GM18505 (cell line): ENCODE results near the gene FAF1.

Experiments
- ATAC-seq: cut with Tn5 transposase; IDR thresholded peaks from one replicate; pipeline ENCODE4 v1.9.1; 2021; ENCODE audit not compliant: unreplicated experiment
- POLR2A ChIP-seq: IDR thresholded peaks from 4 replicates; pipeline ENCODE4 v1.6.1; 2011; ENCODE audit warnings: borderline replicate concordance; ENCODE audit not compliant: insufficient read depth, insufficient read length; ENCODE audit errors: extremely low read depth

The FAF1 gene

DNA sequence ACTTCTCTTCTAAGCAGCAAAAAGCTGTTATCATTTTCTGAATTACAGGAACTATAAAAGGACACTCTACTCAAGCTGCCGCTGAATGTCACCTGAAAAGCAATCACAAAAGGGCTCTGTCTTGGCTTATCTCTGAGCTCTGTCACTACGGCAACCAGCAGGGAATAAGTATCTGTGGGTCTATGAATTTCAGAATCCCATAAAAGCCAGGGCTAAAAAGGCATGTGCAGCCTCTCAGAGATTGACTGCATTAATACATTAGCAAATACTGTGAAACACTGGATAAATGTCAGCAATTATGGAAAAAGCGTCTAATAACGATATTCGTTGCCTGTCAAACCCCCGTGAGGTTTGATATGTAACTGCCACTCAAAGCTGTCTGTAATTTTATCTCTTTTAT lies 326.6 kb downstream of the FAF1 start:
- TF ChIP-seq POLR2A = no peak
- ATAC-seq = no peak

DNA sequence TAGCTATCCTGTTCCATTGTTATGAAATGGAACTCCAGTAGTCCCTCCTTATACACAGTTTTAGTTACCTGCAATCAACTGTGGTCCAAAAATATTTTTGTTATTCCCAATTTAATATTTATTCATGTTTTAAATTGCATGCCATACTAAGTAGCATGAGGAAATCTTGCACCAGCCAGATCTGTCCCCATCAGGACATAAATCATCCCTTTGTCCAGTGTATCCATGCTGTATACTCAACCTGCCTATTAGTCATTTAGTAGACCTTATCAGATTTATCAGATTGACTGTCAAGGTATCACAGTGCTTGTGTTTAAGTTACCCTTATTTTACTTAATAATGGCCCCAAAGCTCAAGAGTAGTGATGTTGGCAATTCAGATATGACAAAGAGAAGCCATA lies 328.9 kb downstream of the FAF1 start:
- ATAC-seq = no peak
- no peak for TF ChIP-seq POLR2A

DNA sequence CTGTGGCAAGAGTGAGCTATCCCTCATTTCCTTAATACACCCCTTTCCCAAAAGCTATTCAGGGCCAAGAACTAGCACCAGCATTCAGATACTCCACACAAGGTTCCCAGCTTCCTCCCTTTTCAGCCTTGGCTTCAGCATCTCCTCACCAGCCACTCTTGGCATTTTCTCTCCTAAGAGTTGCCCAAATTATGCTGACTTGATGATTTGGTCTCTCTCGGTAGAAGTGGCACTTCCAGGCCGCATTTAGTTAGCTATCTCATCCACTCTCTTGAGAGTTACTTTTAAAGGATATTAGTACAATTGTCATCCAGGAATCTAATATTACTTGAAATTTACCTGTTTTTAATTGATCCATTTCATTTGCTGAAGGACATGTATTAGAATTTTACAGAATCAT lies 337.8 kb downstream of the FAF1 start:
- no peak for TF ChIP-seq POLR2A

DNA sequence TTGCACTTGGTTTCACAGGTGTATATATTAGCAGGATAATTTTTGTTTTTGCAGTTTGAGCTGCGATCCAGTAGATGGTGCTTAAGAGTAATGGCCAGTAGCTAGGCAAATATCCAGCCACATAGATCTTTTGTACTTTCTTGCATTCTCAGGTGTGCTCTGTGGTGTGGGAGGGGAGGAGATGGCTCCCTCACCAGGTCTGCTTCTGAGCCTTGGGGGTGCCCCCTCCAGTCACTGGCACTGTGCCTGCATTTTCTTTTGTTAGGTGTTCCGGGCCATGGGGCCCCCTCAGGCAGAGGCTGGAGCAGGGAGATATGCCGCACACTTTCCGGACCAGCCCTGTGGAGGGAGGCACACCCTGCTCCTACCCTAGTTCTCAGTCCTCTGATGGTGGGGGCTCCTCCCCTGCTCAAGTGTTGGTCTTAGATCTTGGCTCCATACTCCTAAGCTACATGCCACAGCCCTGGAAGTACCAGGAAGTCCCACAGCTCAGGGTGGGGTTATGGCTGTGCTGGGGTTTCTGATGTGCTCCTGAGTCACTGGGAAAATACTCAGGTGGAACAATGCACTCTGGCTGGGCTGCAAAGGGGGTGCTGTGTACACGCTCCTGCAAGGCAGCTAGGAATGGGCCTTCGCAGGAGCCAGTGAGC lies 339.3 kb downstream of the FAF1 start:
- ATAC-seq = no peak
- TF ChIP-seq POLR2A = no peak

More for the DNA sequence above, 337.8 kb downstream of the FAF1 start:
- no peak for ATAC-seq

DNA sequence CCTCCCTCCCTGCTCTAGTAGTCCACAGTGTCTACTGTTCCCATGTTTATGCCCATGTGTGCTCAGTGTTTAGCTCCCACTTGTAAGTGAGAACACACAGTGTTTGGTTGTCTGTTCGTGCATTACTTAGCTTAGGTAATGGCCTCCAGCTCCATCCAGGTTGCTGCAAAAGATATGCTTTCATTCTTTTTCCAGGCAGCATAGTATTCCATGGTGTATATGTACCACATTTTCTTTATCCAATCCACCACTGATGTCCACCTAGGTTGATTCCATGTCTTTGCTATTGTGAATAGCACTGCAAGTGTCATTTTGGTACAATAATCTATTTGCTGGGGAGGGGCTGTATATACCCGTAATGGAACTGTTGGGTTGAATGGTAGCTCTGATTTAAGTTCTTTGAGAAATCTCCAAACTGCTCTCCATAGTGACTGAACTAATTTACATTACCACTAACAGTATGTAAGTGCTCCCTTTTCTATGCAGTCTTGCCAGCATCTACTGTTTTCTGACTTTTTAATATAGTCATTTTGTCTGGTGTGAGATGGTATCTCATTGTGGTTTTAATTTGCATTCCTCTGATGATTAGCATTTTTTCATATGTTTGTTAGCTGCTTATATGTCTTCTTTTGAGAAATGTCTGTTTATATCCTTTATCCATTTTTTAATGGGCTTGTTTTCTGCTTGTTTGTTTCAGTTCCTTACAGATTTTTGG lies 344.9 kb downstream of the FAF1 start:
- no peak for ATAC-seq
- TF ChIP-seq POLR2A = no peak

DNA sequence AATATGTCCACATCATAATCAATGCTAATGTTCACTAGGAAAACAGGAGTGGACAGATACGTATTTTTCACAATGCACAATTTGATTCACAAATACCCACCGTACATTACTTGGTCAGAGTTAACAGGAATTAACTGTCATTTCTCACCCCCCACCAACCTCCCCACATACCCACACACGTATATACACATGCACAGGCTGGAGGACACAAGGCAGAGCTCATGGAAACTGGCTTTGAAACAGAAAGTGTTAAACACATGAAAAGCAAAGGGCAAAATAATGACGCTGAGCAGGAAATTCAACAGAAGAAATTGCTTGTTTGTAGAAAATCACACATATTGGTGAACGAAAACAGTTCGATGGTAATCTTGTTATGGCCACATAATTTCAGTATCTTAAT lies 348.4 kb downstream of the FAF1 start:
- no peak for ATAC-seq
- no peak for TF ChIP-seq POLR2A

DNA sequence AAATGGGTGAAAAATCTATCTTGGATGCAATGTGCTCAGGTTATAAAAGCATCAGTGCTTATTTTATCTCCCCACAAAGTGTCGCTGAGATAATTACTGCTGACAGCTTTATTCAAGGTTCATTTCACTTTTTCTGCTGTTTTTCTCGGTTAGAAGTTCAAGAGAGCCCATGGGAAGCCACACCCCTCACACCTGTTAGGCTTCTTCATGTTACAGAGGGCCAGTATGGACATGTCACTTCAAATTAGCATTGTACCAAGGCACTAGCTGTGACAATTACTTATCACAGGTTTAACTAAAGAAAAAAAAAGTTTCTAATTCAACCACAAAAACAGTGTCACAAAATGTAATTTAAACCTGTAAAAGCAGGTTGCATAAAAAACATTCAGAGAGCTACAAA lies 349.5 kb downstream of the FAF1 start:
- TF ChIP-seq POLR2A = no peak
- no peak for ATAC-seq

DNA sequence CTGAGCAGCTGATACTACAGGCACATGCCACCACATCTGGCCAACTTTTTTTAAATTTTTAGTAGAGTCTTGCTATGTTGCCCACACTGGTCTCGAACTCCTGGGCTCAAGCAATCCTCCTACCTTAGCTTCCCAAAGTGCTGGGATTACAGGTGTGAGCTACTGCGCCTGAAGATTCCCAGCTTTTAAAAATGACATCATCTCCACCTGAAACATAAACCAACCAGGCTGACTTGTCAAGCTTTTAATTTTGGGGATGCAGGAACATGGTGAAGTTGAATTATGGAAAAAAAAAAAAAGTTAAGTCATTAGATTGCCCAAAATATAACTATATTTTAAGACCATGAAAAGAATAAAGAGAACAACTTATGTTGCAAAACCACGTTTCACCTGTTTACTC lies 350.6 kb downstream of the FAF1 start:
- no peak for TF ChIP-seq POLR2A
- no peak for ATAC-seq

DNA sequence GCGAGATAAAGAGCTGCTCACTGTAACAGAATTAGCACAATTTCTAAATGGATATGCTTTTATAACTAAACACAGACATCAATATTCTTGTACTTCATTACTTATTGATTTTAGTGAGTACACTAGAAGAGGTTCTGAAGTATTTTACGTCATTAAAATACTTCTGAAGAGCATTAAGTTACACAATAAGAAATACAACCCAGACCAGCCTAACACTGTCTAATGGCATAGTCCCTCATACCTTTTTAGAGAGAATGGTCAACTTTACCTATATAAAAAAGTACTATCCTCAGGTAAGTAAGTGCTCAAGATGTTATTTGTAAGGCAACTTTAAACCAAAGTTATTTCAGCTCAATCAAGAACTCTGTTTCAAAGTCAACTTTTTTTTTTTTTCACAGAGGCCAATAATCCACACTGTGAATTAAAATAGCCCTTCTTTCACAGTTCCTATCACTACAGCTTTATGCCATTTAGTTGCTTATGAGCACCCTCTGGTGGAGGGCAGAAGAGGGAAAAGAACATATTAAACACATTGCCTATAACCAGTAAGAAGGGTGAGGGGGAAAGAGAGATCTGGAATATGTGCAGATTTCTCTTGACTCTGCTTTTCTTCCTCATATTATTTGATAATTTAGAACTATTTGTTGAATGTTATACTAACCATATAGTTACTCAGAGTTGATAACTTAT lies 354.7 kb downstream of the FAF1 start:
- no peak for TF ChIP-seq POLR2A
- ATAC-seq = no peak

DNA sequence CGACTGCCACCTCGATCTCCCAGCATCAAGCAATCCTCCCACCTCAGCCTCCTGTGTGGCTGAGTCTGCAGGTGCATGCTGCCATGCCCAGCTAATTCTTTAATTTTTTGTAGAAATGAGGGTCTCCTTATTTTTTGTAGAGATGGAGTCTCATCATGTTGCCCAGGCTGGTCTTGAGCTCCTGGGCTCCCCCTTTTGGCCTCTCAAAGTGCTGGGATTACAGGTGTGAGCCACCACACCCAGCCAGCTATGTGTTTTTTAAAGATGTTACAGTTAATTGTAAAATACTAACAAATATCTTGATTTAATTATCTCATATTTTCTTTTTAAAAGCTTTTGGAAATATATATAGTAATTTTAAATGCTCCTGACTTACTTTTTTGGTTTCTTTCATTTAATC lies 355.5 kb downstream of the FAF1 start:
- TF ChIP-seq POLR2A = no peak
- ATAC-seq = no peak

DNA sequence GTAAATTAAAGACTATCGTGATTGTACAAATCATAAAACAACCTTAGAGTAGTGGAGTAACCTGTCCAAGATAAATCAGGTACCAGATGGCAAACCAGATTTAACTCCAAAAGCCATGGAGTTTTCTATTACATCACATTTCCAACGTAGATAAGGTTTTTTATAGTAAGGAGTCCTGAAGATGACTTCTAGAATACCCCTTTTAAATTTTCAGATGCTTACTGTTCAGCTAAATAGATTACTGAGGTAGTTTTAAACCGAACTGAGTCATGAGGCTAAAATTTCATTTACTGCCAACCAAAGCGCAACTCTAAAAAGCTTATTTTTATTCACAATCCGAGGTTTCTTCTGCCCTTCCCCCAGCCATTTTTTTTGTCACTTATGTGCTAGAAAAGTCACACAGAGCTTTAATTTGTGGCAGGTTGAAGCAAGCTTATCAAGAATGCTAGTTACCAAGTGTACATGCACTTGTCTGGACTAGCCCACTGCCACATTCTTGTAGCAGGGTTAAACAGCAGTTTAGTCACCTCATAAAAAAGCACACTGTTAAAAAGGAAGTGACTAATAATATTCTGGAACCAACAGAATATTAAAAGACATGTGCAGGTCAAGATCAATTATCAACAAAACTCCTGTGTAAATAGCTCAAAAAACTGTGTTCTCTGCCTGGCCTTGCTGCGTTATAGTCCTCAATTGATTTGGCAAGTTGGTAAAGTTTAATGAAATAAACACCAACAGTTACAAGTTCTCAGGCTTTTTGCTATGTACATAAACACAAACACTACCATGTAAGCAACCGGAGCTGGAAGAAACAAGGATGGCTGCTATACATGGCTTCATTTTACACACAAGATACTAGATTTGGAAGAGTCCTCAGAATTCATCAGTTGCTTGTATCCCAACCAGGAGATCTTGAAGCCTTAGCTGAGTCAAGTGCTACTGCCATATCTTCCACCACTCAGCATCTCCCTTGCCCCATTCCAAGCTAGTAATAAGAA lies 356.5 kb downstream of the FAF1 start:
- no peak for ATAC-seq
- no peak for TF ChIP-seq POLR2A

DNA sequence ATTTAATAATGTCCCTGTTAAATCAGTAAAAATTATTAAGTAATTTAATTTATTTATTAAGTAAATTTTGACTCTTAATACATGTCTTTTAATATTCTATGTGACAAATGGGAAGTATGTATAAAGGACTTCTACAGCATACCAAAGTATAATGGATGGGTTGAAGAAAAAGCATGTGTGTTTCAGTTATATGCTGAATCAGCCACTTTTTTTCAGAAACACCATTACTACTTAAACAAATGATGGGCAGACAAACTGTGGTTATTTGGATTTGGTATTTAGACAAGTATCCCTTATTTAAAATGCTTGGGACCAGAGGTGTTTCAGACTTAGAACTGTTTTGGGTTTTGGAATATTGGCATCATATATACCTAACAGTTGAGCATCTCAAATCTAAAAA lies 360.5 kb downstream of the FAF1 start:
- no peak for ATAC-seq
- no peak for TF ChIP-seq POLR2A

DNA sequence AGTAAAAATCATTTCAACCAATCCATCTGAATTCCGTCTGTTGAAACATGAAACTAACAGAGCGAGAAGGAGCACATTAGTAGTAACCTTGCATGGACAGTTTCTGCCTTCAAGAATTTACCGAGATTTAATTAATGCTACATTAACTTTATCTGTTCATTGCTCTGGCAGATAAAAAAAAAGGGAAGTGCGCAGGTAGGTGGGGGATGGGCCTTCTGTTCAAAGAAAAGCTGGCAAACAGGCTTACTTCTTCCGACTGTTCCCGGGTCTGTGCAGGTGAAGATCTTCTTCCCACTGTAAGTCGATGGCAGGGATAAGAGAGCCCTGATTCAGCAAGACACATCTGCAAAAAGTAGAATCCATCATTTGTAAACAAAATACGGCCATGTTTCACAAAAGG lies 364.2 kb downstream of the FAF1 start:
- no peak for ATAC-seq
- no peak for TF ChIP-seq POLR2A
